Muscle of leg (tissue), 11 donors: Measurements from ENCODE around the gene C19orf12. TPM values are rescaled to one million over a fixed set of nuclear protein-coding genes. Genes with fewer than 3 reads are reported as not detected.
"Not testable (repeated sequence)": the region's sequence is repeated elsewhere in the genome, so short reads cannot be mapped to it uniquely, and the experiment has no call there.

Experiments used
- DNase-seq: peaks from one replicate; pipeline ENCODE4 v3.0.0; 2013
- H3K27ac ChIP-seq: one replicate; pipeline ENCODE4 v1.5.1; 2013; ENCODE audit warnings: mild to moderate bottlenecking, low read length, control low read depth
- H3K27me3 ChIP-seq: one replicate; pipeline ENCODE4 v1.6.1; 2013; ENCODE audit warnings: low read length; ENCODE audit not compliant: control insufficient read depth, insufficient read depth
- H3K36me3 ChIP-seq: one replicate; pipeline ENCODE4 v1.6.1; 2013; ENCODE audit warnings: low read length; ENCODE audit not compliant: control insufficient read depth, insufficient read depth
- H3K4me1 ChIP-seq: one replicate; pipeline ENCODE4 v1.6.1; 2013; ENCODE audit warnings: low read length; ENCODE audit not compliant: control insufficient read depth, insufficient read depth
- H3K4me3 ChIP-seq: one replicate; pipeline ENCODE4 v1.5.1; 2013; ENCODE audit warnings: low read length, control low read depth
- H3K9me3 ChIP-seq: replicated peaks from 2 replicates; pipeline ENCODE4 v1.6.1; 2013; ENCODE audit warnings: low read depth, low read length; ENCODE audit not compliant: control insufficient read depth
- WGBS: methylation state at CpG from one replicate; pipeline ENCODE4 v1.1.5; 2013; ENCODE audit warnings: missing lambda C conversion rate; ENCODE audit not compliant: insufficient coverage; 5-methylcytosine and 5-hydroxymethylcytosine counted together
- polyA plus RNA-seq, 8 donors: library from polyadenylated mRNA; unstranded; fragments of 120-200 nt; gene quantifications; one replicate each; pipeline versions ENCODE4 v1.2.1 to v1.2.3, GENCODE V29; 2013; ENCODE audit warnings: inconsistent platforms in 1 of 8, low replicate concordance in 1 of 8; ENCODE audit not compliant: insufficient read length in 8 of 8, insufficient read depth in 1 of 8
- total RNA-seq: library from RNA; stranded (reverse); fragments of 120-200 nt; gene quantifications from one replicate; pipeline ENCODE4 v1.2.4, GENCODE V29; 2013

Gene C19orf12
- total and polyA plus RNA-seq, 9 donors: 21.6 to 28.7 (median 25.6) TPM

DNA sequence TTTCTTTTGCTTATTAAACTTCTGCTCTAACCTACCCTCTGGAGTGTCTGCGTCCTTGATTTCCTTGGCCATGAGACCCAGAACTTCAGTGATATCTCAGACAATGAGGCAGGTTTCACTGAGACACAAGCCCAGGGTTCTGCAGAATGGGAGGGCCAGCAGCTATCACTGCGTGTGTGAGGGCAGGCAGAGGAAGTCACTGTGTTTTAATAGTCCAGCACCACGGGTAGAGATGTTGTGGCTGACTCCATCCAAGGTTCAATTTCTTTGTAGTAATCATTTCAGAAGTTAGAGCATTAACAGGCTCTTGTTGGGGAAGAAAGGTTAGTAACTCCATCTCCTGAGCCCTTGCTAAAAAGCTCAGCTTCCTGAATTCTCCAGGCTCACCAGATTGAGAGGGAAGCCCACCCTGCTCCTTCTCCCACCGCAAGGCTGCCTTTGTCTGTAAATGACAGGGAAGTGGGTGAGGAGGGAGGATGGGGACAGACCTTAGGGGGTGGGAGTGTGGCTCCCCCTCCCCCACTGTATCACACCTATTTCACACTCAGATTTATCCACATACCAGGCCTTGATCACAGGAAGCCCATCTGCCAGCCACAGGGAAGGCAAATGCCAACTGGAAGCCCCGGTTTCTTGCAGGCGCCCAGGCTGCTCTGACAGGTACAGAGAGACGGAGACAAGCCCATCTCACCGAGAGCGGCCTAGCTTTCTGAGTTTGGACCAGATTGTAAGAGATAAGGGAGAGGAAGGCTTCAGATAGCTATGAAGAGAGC, 2.1 kb downstream of the C19orf12 start:
- H3K36me3 ChIP-seq: peaks cover 20% of the 10 kb centered on the region
- H3K9me3 ChIP-seq: no peaks in the 10 kb centered on the region
- no peak overlapping the region for H3K4me3 ChIP-seq
- 79% methylated on average over 4 of the region's 9 CpGs for WGBS
- peaks cover 19% of the 10 kb centered on the region for H3K4me1 ChIP-seq
- DNase-seq: no peak
- no peaks in the 10 kb centered on the region for H3K27me3 ChIP-seq
- no peak overlapping the region for H3K27ac ChIP-seq

DNA sequence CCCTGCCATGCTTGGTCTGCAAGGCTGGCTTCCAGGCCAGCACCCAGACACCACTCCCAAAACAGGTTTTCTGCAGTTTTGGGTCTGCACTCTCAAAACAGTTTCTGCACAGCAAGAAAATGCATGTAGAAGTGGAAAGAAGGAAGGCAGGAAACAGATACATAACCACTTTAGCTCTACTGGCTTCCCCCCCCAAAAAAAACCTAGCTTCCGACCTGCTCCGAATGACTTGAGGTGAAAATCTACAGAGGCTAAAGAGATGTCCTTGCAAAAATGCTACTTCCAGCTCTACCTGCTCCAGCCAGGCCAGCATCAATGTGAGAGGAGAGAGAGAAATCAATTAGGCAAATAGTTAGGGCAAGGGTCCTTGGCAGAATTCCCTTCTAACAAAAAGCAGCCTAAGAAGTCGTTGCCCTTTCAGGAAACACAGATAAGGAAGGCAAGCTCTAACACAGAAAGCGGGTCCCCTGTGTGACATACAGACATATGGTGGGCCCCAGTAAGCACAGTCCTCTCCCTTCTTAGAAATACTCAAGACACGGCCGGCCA, 3.4 kb downstream of the C19orf12 start:
- no peak overlapping the region for H3K4me3 ChIP-seq
- no peaks in the 10 kb centered on the region for H3K9me3 ChIP-seq
- peaks cover 19% of the 10 kb centered on the region for H3K4me1 ChIP-seq
- no peak for DNase-seq
- 59% methylated on average over 3 of the region's 6 CpGs for WGBS
- H3K27me3 ChIP-seq: no peaks in the 10 kb centered on the region
- no peak overlapping the region for H3K27ac ChIP-seq
- peaks cover 30% of the 10 kb centered on the region for H3K36me3 ChIP-seq

DNA sequence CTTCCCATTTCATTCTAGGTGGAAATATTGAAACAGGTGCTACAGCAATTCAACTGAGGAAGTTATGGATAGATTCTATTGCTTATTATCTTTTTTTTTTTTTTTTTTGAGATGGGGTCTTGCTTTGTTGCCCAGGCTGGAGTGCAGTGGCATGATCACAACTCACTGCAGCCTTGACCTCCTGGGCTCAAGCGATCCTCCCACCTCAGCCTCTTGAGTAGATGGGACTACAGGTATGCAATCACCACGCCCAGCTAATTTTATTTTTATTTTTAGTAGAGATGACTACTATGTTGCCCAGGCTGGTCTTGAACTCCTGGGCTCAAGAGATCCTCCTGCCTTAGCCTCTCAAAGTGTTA, 5.6 kb downstream of the C19orf12 start:
- H3K4me1 ChIP-seq, DNase-seq, H3K4me3 ChIP-seq: not testable (repeated sequence)

DNA sequence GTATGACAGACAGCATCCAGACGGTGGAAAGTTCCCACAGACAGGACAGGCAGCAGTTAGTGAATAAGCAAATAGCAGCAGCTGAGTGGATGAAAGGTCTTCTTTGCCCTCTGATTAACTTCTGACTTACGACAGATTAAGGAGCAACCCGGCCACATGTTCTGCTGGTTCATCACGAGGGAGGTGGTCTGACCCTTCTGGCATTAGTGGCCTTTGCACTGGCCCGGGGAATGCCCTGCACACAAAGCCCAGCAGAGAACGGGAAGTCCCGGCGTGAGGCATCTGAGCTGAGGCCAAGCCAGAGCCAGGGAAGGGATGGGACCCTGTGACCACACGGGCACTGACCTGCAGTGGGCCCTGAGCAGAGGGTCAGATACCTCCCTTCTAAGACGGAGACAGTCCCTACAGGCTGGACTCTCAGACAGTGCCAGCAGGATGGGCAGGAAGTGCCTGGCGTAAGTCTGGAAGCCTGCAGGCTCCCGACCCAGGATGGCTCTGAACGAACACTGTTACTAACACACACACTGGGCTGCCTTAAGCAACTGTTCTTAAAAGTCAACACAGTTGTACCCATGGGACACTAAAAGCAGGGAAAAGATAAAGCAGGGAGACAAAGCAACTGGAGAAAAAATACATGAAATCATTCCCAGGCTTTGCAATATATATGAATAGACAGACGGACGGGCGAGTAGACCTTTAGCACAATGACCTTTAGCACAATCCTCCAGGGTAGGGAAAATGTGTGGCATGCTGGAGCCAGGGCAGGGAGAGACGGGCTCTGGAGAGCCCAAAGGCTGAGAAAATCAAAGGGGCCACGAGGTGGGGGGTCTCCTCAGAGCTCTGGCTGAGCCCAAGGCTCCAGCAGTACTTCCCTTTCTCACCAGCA, 6.3 kb downstream of the C19orf12 start:
- 80% methylated on average over 9 of the region's 18 CpGs for WGBS
- Histone ChIP-seq H3K4me1 (peaks cover 2% of the 10 kb centered on the region), H3K4me3 (no peak overlapping the region), H3K36me3 (peaks cover 49% of the 10 kb centered on the region), H3K9me3 (no peaks in the 10 kb centered on the region), H3K27ac (no peak overlapping the region), H3K27me3 (no peaks in the 10 kb centered on the region)
- no peak for DNase-seq

More for the DNA sequence above, 5.6 kb downstream of the C19orf12 start:
- no CpG with 5 or more reads among the region's 2 CpGs for WGBS
- H3K36me3 ChIP-seq: peaks cover 48% of the 10 kb centered on the region
- not testable (repeated sequence) for H3K27ac ChIP-seq, H3K27me3 ChIP-seq, H3K9me3 ChIP-seq

DNA sequence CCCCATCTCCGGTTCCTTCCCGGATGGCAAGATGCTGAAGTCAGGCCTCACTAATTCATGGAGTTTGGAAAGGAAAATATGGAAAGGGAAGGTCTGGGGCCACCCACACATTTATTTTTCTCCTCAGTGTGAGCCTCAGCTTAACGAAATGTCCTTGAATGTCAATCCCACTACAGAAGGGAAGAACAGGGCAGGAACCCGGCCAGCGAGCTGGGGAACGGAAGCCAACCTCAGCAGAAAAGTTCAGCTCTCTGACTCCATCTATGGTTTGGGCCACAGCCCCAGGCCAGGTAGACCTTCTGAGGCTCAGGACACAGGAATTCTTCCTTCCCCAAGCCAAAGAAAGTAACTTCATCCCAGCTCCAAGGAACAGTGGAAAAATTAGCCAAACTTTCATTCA, 8.4 kb downstream of the C19orf12 start:
- Histone ChIP-seq H3K36me3 (peaks cover 54% of the 10 kb centered on the region), H3K27ac (no peak overlapping the region), H3K27me3 (no peaks in the 10 kb centered on the region), H3K4me1 (no peaks in the 10 kb centered on the region), H3K9me3 (no peaks in the 10 kb centered on the region), H3K4me3 (no peak overlapping the region)
- 86% methylated on average over 2 of the region's 6 CpGs for WGBS
- DNase-seq: no peak

DNA sequence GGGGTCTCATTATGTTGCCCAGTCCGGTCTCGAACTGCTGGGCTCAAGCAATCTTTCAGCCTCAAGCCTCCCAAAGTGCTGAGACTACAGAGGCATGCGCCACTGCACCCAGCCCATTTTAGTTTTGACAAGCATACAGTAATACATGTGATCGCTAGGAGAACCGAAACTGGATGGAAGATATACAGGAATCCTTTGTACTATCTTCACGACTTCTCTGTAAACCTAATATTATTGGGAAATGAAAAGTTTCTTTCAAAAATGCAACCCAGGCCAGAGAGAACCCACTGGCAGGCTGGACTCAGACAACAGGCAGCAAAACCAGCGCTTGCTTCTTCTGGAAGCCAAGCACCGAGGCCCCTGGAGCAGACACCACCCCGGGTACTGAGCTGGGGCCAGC, 9.4 kb downstream of the C19orf12 start:
- H3K36me3 ChIP-seq: peaks cover 54% of the 10 kb centered on the region
- no peaks in the 10 kb centered on the region for H3K27me3 ChIP-seq
- H3K4me1 ChIP-seq: no peaks in the 10 kb centered on the region
- DNase-seq: no peak
- H3K4me3 ChIP-seq: no peak overlapping the region
- no peaks in the 10 kb centered on the region for H3K9me3 ChIP-seq
- 81% methylated on average over 5 of the region's 9 CpGs for WGBS
- no peak overlapping the region for H3K27ac ChIP-seq

DNA sequence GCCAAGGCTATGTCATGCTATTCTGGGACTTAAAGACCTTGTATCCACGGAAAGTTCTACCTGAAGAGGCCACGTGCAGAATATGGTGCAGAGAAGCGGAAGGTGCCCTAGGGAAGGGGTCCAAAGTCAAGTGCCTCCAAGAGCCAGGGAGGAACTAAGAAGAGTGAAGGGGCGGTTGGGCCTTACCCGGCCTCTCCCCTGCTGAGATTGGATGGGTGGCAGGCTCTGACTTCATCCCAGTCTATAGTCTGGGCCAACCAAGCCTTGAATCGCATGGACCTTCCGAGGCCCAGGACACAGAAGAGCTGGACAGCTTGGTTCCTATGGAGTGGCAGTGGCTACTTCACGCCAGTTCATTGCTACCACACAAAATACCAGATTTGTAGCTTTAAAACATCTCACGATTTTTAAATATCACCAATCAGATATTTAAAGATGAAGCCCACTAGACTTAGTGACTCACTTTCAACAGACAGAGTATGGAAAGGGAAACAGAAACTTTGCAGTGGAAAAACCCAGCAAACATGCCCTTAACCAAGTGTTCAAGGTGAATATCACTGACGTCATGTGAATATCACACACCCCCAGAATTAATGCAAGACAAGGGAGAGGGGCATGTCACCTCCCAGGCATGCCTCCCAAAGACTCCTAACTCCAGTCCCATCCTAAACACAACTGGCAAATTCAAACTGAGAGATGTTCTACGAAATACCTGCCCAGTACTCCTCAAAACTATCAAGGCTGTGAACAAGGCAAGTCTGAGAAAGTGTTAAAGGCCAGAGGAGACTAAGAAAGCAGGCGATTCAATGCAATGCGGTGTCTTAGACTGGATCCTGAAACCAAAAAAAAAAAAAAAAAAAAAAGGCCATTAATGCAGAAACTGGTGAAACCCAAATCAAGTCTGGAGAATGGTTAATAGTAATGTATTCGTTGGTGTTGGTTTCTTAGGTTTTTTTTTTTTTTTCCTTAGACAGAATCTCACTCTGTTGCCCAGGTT, 10.2 kb downstream of the C19orf12 start:
- H3K4me1 ChIP-seq: no peaks in the 10 kb centered on the region
- no peak for DNase-seq
- no peak overlapping the region for H3K4me3 ChIP-seq
- no peaks in the 10 kb centered on the region for H3K27me3 ChIP-seq
- H3K27ac ChIP-seq: no peak overlapping the region
- 87% methylated on average over 10 of the region's 14 CpGs for WGBS
- no peaks in the 10 kb centered on the region for H3K9me3 ChIP-seq
- peaks cover 51% of the 10 kb centered on the region for H3K36me3 ChIP-seq

DNA sequence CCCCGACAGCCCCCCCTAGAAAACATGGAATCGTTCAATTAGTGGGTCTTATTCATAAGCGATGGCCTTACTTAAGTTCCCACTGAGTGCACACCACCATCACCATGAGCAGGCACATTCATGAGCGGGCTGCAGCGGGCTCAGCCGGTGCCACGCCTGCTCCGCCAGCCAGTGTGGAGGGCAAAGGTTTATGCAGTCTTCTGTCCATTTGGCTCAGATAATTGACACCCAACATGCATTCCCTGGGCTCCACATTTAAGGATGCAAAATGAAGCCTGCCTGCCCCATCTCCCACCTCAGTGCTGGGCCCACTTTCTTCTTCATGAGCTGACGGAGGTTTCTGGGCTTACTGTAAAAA, 12.1 kb downstream of the C19orf12 start:
- DNase-seq: no peak
- H3K4me1 ChIP-seq: no peaks in the 10 kb centered on the region
- H3K27me3 ChIP-seq: no peaks in the 10 kb centered on the region
- H3K27ac ChIP-seq: no peak overlapping the region
- WGBS: 92% methylated on average over 8 of the region's 9 CpGs
- H3K36me3 ChIP-seq: peaks cover 42% of the 10 kb centered on the region
- H3K9me3 ChIP-seq: no peaks in the 10 kb centered on the region
- H3K4me3 ChIP-seq: no peak overlapping the region

DNA sequence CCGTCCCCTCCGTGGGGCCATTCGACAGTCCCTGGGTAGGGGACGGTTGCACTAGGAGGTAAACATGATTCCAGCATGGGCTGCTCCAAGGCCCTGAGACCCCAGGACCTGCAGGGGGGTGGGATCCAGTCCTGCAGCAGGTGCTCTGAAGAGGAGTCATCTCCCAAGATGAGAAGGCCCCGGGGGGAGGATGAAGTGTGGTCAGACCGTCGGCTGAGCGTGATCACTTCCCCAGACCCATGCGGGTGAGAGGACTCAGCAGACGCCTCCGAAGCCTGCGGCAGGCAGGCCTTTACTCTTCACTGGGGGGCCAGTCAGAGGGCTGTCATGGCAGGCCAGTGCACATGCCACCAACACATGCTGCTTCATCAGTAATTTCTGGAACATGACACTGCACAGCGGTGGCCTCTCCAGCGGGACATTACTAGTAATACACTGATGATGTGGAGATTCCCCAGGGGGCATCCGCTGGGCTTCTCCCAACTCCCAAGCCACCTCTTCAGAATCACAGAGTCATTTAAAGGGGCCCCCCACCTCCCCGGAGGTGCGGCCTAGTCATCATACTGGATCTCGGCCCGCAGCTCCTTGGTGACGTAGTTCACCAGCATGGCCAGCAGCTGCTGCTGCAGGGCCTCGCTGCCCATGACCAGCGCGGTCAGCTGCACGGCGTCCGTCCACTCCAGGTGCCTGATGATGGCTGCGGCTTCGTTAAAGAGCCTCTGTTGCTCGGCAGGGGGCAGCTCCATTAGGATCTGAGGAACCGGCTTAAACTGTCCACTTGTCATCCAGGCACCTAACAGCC, 12.7 kb downstream of the C19orf12 start:
- no peak for DNase-seq
- H3K4me1 ChIP-seq: no peaks in the 10 kb centered on the region
- no peak overlapping the region for H3K27ac ChIP-seq
- peaks cover 38% of the 10 kb centered on the region for H3K36me3 ChIP-seq
- no peaks in the 10 kb centered on the region for H3K9me3 ChIP-seq
- H3K27me3 ChIP-seq: no peaks in the 10 kb centered on the region
- WGBS: 81% methylated on average over 26 of the region's 30 CpGs
- H3K4me3 ChIP-seq: no peak overlapping the region
